Tibial artery (tissue), 4 donors: ENCODE results near the gene MDFIC.

Experiments used
- DNase-seq, 2 donors: peaks; one replicate each; pipeline ENCODE4 v3.0.0-alpha.2; 2019
- H3K27ac ChIP-seq, 2 donors: fragments of 200-600 bp; sonication (generic) in 1 of 2; 1 replicate in 1 of 2; 2 replicates in 1 of 2; pipeline ENCODE4 v1.5.1; 2018 to 2019; ENCODE audit warnings: mild to moderate bottlenecking in 1 of 2
- H3K27me3 ChIP-seq, 2 donors: fragments of 200-600 bp; sonication (generic) in 1 of 2; one replicate each; pipeline versions ENCODE4 v1.5.1 to v1.6.0; 2016 to 2019
- H3K36me3 ChIP-seq, 3 donors: fragments of 200-600 bp; sonication (generic) in 2 of 3; one replicate each; pipeline ENCODE4 v1.5.1; 2016 to 2019; ENCODE audit warnings: mild to moderate bottlenecking in 2 of 3
- H3K4me1 ChIP-seq, 4 donors: fragments of 200-600 bp; sonication (generic) in 2 of 4; 1 replicate in 3 of 4; 2 replicates in 1 of 4; pipeline ENCODE4 v1.5.1; 2016 to 2019
- H3K4me3 ChIP-seq, 2 donors: fragments of 200-600 bp; sonication (generic) in 1 of 2; 1 replicate in 1 of 2; 2 replicates in 1 of 2; pipeline ENCODE4 v1.5.1; 2018 to 2019; ENCODE audit warnings: mild to moderate bottlenecking in 2 of 2
- H3K9me3 ChIP-seq, 3 donors: fragments of 200-600 bp; sonication (generic) in 1 of 3; one replicate each; pipeline ENCODE4 v1.5.1; 2016 to 2019
- CTCF ChIP-seq, 2 experiments: fragments of 200-600 bp in 1 of 2; fragments of 450-650 bp in 1 of 2; IDR thresholded peaks; one replicate each; pipeline ENCODE4 v1.5.1; 2017 to 2019; ENCODE audit warnings: antibody characterized with exemption in 2 of 2, mild to moderate bottlenecking in 1 of 2, moderate library complexity in 1 of 2
- intact Hi-C: fragments of 100-400 bp; cut with DNase I; formaldehyde crosslinking; loops from one replicate; pipeline ENCODE4 v1.15.0; 2023; ENCODE audit warnings: low total_unique reads

MDFIC gene

DNA sequence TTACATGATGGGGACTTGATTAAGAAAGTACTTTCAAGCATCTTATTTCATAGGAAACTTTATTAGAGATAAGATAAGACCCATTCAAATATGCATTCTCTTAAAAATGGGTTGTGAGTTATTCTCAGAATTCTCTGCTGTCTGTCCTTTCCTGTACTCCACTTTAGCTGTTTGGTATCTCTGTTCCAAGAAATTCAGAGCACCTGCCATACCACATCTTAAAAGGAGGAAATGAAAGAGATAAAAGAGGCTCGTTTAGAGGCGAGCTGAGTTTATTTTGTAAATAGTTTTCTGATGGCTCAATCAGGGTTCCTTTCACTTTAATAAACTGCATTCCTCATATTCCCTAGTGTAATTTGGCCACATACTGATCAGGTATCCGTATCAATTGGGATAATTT, 87.2 kb downstream of the MDFIC start:
- intact Hi-C loops = no loop called here
- Histone ChIP-seq H3K4me3 (no peak overlapping the region), H3K4me1 (peaks cover 0 to 35% (median 23%) of the 10 kb centered on the region in 4 donors), H3K36me3 (peaks cover 0 to 4% (median 0%) of the 10 kb centered on the region in 3 donors), H3K27ac (peak overlapping the region; percentile 23 to 57), H3K9me3 (no peaks in the 10 kb centered on the region), H3K27me3 (no peaks in the 10 kb centered on the region)
- DNase-seq = no peak
- no peak for TF ChIP-seq CTCF (IDR thresholded peaks at IDR 0.05)

- Histone ChIP-seq H3K27me3 (no peaks in the 10 kb centered on the region), H3K4me3 (no peak overlapping the region), H3K4me1 (peaks cover 0 to 35% (median 23%) of the 10 kb centered on the region in 4 donors), H3K9me3 (no peaks in the 10 kb centered on the region), H3K27ac (peak overlapping the region; percentile 23 to 57), H3K36me3 (peaks cover 0 to 8% (median 0%) of the 10 kb centered on the region in 3 donors)
- intact Hi-C loops = no loop called here
- peak; percentile 67 to 76 for DNase-seq
- TF ChIP-seq CTCF (IDR thresholded peaks at IDR 0.05) = no peak
Measured at GRCh38 chr7:115009736-115010440, 88.0 kb downstream of the MDFIC start.

DNA sequence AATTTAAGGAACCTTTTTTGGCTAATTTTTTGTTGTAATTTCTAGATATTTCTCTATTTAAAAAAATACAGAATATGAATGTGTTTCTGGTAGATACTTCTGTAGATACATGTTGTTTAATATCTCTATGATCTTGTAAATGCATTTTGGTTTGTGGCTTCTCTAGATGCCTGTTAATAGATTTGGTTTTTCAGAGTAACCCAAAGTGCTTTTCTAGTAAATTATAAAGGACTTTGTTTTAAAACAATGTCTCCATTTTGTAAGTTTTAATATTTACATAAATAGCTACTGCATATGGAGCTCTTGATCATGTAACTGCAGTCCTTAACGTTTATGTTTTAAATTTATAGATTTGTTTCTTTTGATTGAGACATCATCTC, 88.5 kb downstream of the MDFIC start:
- no peak for TF ChIP-seq CTCF (IDR thresholded peaks at IDR 0.05)
- H3K9me3 ChIP-seq = no peaks in the 10 kb centered on the region
- H3K27ac ChIP-seq = peak overlapping the region; percentile 23 to 57
- no peaks in the 10 kb centered on the region for H3K27me3 ChIP-seq
- H3K4me3 ChIP-seq = no peak overlapping the region
- intact Hi-C loops = no loop called here
- H3K4me1 ChIP-seq = peaks cover 0 to 35% (median 23%) of the 10 kb centered on the region in 4 donors
- peaks cover 0 to 8% (median under 1%) of the 10 kb centered on the region in 3 donors for H3K36me3 ChIP-seq
- no peak for DNase-seq

- Histone ChIP-seq H3K36me3 (peaks cover 9 to 18% (median 10%) of the 10 kb centered on the region in 3 donors), H3K27ac (no peak overlapping the region), H3K27me3 (no peaks in the 10 kb centered on the region), H3K9me3 (no peaks in the 10 kb centered on the region), H3K4me1 (peaks cover 0 to 21% (median 11%) of the 10 kb centered on the region in 4 donors), H3K4me3 (no peak overlapping the region)
- TF ChIP-seq CTCF (IDR thresholded peaks at IDR 0.05) = no peak
- no peak for DNase-seq
- intact Hi-C loops = no loop called here
Measured at GRCh38 chr7:115013886-115014285, 92.0 kb downstream of the MDFIC start.

DNA sequence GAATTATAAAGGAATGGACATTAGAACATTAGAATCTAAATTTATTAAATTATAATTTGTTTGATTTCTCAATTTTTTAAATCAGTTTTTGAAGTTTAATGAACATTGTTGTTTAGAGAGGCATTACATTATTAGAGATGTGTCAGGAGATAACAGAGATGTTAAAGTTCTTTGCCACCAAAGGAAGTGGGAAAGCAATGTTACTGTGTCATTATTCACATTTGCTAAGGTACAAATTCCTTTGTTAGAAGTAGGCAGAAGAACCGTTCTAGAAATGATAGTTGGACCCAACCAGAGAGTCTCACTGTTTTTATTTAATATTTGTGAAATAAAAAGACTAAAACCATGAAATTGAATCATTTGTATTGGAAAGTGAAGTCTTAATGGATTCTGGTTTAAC, 92.9 kb downstream of the MDFIC start:
- no peak overlapping the region for H3K4me3 ChIP-seq
- DNase-seq = no peak
- no peaks in the 10 kb centered on the region for H3K27me3 ChIP-seq
- H3K4me1 ChIP-seq = peaks cover 0 to 12% (median 3%) of the 10 kb centered on the region in 4 donors
- no peak for TF ChIP-seq CTCF (IDR thresholded peaks at IDR 0.05)
- intact Hi-C loops = no loop called here
- peaks cover 9 to 18% (median 10%) of the 10 kb centered on the region in 3 donors for H3K36me3 ChIP-seq
- no peak overlapping the region for H3K27ac ChIP-seq
- H3K9me3 ChIP-seq = no peaks in the 10 kb centered on the region
